DMS53 treated with DMSO at 0.1 percent for 48 hours (cell line): ENCODE data around the gene BIVM.
A peak's percentile ranks its signal among the peaks of the same experiment; 100 is the strongest.

ENCODE experiments used
- DNase-seq: peaks from one replicate; lab custom pipeline; 2025; ENCODE audit not compliant: unreplicated experiment; lab: John Stamatoyannopoulos, UW

BIVM gene

GRCh38 chr13:102839462-102839861 is 40.5 kb downstream of the BIVM start:
- DNase-seq: no peak

DNA sequence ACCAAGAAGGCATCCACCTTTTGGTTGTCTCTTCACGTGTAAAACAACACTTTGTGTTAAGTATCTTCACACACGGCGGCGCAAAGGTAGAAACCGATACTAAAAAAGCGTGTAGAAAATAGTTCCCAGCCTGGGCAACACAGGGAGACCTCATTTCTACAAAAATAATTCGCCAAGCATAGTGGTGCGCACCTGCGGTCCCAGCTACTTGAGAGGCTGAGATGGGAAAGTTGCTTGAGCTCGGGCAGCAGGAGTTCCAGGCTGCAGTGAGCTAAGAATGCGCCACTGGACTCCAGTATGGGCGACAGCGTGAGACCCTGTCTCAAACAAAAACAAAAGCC is 46.3 kb downstream of the BIVM start:
- no peak for DNase-seq

DNA sequence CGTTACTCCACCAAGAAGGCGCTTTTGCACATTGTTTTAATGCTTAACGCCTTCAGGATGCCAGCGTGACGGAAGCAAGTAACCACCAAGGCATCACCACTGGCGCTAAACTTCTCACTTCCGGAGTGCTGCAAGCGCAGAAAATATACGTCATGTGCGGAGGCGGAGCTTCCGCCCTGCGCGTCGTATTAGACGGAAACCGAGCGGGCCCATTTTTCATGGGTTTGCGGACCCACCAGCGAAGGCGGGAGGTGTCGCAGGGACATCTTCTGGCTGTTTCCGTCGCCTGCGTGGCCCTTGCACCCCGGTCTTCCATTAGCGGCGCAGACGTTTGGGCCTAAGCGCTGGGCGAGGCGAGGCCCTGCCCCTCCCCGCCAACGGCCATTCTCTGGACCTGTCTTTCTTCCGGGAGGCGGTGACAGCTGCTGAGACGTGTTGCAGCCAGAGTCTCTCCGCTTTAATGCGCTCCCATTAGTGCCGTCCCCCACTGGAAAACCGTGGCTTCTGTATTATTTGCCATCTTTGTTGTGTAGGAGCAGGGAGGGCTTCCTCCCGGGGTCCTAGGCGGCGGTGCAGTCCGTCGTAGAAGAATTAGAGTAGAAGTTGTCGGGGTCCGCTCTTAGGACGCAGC is 46.8 kb downstream of the BIVM start, which contains the start of gene ERCC5:
ERCC5 (plus strand) TSS at position 403 of the 631 bp plus-strand sequence. CDS start 235 bp downstream, outside the sequence.
- DNase-seq: peak; percentile 52

DNA sequence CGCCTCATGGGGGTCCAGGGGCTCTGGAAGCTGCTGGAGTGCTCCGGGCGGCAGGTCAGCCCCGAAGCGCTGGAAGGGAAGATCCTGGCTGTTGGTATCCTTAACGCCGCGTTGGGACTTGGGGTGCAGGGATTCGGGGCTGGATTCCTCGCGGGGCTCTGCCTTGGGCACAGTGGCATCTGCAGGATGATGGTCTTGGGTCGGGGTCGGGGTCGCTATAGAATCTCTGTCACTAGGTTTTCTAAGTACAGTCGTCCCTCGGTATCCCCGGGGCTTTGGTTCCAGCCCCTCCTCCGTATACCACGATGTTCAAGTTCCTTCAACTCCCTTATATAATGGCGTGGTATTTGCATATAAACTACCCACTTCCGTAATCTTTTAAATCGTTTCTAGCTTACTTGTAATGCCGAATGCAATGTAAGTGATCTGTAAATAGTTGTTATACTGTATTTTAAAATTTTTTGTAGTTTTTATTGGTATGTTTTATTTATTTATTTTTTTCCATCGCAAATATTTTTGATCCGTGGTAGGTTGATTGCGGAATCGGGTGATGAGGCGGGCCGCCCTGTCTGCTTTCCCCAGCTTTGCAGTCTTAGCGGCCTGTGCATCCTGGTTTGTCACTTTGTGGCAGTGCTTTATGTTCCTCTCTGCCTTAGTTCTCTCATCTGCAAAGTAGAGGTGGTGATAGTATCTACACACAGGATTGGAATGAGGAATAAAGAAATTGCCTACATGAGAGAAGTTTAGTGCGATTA is 47.5 kb downstream of the BIVM start:
- DNase-seq: no peak

- DNase-seq: no peak
These were observed 48.6 kb downstream of the BIVM start for GRCh38 chr13:102847272-102848234.

DNA sequence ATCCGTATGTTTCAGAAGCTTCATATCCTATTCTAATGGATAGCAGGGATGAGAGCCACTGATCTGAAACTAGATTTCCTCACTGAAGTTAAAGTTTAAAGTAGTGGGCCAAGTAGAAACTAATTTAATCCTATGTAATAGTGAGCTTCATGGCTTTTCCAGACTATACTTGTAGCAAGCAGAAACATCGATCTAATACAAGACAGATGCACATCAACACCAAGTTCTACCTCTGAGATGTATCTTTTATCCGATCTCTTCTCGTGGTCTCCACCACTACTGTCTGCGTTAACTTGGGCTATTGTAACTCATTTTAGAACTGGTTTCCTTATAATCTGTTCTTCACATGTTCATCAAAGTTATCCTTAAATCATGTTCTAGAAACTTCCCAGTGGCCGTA is 50.0 kb downstream of the BIVM start:
- DNase-seq: no peak

GRCh38 chr13:102852556-102852955 is 53.6 kb downstream of the BIVM start:
- DNase-seq: no peak

DNA sequence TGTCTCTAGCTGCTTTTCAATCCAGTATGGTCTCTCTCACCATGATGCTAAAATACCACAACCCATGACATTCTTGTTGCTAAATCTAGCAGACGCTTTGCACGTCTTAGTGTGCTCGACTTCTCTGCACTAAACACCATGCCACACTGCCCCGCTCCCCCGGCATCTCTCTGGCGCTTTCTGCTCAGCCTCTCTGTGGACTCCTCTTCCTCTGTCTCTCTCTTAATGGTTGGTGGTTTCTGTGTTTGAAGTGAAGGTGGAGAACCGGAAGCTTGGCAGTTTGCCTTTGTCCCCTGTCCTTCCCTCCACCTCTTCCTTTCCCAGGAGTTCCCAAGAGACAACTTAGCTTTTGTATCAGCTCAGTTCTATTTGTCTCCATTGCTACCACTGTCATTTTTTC is 55.8 kb downstream of the BIVM start:
- no peak for DNase-seq

DNA sequence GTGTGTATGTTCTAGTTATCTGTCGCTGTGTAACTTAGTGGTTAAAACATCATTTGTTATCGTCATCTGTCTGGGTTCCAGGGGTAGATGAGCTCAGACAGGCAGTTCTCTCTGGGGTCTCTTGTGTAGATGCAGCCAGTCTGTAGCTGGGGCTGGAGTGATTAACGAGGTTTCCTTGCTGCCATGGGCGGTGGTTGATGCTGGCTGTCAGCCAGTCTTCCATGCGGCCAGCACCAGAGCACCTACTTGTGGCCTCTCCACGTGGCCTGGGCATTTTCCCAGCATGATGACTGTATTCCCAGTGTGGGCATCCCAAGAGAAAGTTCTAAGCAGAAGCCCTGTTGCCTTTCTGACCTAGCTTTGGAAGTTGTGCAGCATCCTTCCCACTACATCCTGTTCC is 57.6 kb downstream of the BIVM start:
- DNase-seq: no peak

DNA sequence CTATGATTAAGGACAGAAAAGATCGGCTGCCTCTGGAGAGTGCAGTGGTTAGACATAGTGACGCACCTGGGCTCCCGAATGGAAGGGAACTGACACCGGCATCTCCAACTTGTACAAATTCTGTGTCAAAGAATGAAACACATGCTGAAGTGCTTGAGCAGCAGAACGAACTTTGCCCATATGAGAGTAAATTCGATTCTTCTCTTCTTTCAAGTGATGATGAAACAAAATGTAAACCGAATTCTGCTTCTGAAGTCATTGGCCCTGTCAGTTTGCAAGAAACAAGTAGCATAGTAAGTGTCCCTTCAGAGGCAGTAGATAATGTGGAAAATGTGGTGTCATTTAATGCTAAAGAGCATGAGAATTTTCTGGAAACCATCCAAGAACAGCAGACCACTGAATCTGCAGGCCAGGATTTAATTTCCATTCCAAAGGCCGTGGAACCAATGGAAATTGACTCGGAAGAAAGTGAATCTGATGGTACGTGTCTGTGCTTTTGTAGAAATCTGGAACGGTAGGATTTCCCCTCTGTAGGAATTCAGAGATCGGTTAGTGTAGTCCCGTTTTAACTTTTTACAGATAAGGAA is 63.8 kb downstream of the BIVM start:
- DNase-seq: no peak

GRCh38 chr13:102863590-102863989 is 64.7 kb downstream of the BIVM start:
- no peak for DNase-seq

GRCh38 chr13:102868366-102868936 is 69.5 kb downstream of the BIVM start:
- no peak for DNase-seq

DNA sequence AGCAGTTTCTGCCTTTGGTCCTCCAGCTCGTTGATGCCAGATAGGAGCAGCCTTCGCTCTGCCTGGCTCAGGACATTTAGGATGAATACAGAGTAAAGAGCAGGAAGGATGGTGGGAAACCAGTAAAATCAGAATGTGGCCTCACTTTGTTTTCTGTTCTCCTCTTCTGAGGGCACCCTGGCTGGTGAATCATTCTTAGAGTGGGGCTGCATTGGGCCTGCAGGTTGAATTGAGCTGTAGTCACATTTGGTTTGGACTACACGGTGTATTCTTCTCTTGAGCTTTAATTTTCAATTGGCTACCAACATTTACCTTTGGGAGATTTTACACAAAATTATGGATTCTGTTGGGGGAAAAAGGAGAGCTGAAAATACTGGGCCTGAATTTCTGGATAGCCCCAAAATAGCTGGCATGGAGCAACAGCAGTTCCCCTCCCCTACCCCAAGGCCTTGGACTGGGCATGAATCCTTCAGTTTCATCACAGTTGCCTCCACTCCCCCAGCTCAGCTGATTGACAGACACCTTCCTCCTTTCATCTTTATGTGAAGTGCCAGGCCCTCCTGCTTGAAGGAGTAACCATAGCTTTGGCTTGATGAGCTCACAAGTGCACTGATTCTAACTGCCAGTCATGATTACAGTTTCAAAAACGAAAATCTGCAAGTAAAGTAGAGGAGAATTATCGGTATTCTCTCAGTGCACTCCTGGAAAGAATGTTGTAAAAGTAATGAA is 71.2 kb downstream of the BIVM start:
- no peak for DNase-seq

DNA sequence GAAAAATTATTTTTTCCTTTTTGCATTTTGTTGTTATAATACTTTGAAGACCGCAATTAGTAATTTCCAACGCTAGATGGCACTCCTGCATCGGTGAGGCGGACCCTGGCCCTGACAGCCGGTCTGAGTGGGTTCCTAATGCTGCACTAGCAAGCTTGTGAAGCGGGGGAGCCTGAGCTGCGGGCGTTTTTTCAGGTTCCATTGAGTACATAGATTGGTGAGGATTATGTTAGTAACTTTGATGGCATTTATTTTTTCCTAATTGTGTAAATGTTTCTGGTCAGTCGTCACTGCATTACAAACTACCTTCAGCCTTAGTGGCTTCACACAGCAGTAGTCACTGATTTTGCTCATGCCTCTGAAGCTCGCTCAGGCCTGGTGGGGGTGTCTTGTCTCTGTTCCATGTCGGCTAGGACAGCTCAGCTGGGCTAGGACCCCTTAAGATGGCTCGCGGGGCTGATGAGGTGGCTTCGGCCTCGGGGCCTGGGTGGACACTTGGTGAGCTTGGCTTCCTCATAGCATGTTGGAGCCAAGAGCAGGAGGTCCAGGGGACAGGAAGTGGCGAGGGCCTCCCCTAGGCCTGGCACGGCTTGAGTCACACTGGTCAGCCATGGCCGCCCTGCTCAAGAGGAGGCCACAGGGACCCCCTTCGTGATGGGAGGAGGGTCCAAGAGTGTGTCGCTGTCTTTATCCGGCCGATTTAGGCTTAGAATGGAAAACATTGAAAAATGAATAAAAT is 71.9 kb downstream of the BIVM start:
- DNase-seq: no peak

DNA sequence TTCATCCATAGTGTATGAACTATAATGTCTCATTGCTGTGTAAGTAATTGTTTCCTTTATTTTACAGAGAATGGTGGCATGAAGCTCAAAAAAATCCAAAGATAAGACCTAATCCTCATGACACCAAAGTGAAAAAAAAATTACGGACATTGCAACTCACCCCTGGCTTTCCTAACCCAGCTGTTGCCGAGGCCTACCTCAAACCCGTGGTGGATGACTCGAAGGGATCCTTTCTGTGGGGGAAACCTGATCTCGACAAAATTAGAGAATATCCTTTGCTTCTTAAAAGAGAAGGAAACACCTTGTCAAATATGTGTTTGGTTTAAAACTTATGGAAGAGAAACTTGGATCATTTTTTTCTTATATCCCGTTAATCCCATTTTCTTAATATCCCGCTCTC is 73.2 kb downstream of the BIVM start:
- no peak for DNase-seq

DNA sequence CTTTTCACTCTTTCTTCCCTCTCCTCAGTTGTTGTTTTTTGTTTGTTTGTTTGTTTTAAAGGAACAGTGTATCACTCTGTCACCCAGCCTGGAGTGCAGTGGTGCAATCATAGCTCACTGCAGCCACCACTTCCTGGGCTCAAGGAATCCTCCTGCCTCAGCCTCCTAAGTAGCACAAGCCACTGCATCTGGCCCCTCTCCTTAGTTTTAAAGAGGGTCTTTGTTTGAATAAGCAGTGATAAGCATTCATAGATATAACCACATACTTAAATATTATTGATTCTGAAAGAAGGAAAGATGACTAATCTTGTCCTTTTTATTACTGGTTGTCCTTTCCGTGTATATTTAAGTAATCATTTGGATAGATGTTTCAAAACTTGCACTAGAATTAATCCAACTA is 73.6 kb downstream of the BIVM start:
- DNase-seq: no peak

DNA sequence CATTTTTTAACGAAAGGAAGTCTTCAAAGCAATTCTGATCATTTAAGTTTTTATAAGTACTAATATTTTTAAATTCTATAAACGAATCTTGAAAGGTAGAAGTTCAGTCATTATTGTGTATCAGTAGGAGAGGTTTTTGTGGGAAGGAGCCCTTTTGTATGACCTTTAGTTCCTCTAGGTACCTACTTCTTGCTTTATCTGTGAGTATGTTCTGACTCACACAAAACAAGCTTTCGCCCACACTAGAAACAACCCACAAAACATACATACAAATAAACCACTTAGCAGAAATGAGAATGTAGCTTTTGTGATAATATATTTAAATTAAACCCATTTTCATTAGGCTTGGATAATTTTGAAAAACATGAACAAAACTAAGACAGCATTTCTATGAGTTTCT is 74.7 kb downstream of the BIVM start:
- DNase-seq: no peak

GRCh38 chr13:102875256-102875655 is 76.3 kb downstream of the BIVM start:
- DNase-seq: no peak

GRCh38 chr13:102877303-102877702 is 78.4 kb downstream of the BIVM start:
- DNase-seq: no peak

DNA sequence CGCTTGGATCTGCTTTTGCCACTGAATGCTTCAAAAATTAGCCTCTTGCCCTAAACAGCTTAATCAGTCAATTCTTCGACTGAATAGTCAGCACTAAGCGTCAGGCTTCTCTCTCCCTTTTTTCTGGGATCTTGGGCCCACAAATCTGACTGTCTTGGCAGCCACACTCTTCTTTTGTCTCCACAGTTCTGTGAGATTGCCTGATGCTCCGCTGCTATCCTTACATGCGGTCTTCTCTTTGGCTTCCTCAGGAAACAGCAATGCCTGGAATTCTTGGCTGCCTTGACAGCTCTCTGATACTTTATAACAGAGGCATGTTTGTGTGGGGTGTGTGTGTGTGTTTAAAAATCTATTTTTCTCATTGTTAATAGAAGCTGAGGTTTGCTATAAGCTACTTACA is 79.6 kb downstream of the BIVM start:
- no peak for DNase-seq
